H9 (cell line): ENCODE measurements around the gene TRAF3IP1. TPM values are rescaled to one million over a fixed set of nuclear protein-coding genes. Genes with fewer than 3 reads are reported as not detected.

ENCODE experiments used
- DNase-seq: peaks from one replicate; pipeline ENCODE4 v3.0.0-alpha.2; 2017
- H2AFZ ChIP-seq: one replicate; pipeline ENCODE4 v1.6.1; 2013; ENCODE audit warnings: mild to moderate bottlenecking, low read length, control low read depth, moderate library complexity
- H2AK5ac ChIP-seq: 2 replicates; pipeline ENCODE4 v1.6.1; 2013; ENCODE audit warnings: low read length, control low read depth, mixed read lengths; ENCODE audit not compliant: insufficient read length
- H2BK120ac ChIP-seq: one replicate; pipeline ENCODE4 v1.6.1; 2013; ENCODE audit warnings: low read depth, mild to moderate bottlenecking, low read length, control low read depth, inconsistent platforms; ENCODE audit not compliant: poor library complexity, severe bottlenecking
- H2BK12ac ChIP-seq: 2 replicates; pipeline ENCODE4 v1.6.1; 2013; ENCODE audit warnings: low read length, control low read depth, mixed read lengths, low read depth; ENCODE audit not compliant: insufficient read length
- H2BK15ac ChIP-seq: 2 replicates; pipeline ENCODE4 v1.6.1; 2013; ENCODE audit warnings: low read depth, low read length, control low read depth
- H2BK20ac ChIP-seq: one replicate; pipeline ENCODE4 v1.6.1; 2013; ENCODE audit warnings: low read depth, mild to moderate bottlenecking, low read length, control low read depth, inconsistent platforms; ENCODE audit not compliant: poor library complexity, severe bottlenecking
- H2BK5ac ChIP-seq: 2 replicates; pipeline ENCODE4 v1.6.1; 2013; ENCODE audit warnings: low read length, control low read depth, mixed read lengths; ENCODE audit not compliant: insufficient read length
- H3K14ac ChIP-seq: 2 replicates; pipeline ENCODE4 v1.6.1; 2013; ENCODE audit warnings: low read length, control low read depth; ENCODE audit not compliant: insufficient read depth
- H3K18ac ChIP-seq: 2 replicates; pipeline ENCODE4 v1.6.1; 2013; ENCODE audit warnings: low read depth, mild to moderate bottlenecking, mixed read lengths, low read length, control low read depth; ENCODE audit not compliant: insufficient read length
- H3K23ac ChIP-seq: 2 replicates; pipeline ENCODE4 v1.6.1; 2013; ENCODE audit warnings: low read length, control low read depth, mixed read lengths, low read depth; ENCODE audit not compliant: insufficient read length
- H3K23me2 ChIP-seq: 2 replicates; pipeline ENCODE4 v1.6.1; 2013; ENCODE audit warnings: low read depth, mild to moderate bottlenecking, mixed read lengths, low read length, control low read depth; ENCODE audit not compliant: insufficient read length, poor library complexity, severe bottlenecking
- H3K27ac ChIP-seq: 2 replicates; pipeline ENCODE4 v1.5.1; 2013; ENCODE audit warnings: low read length, control low read depth, mixed read lengths, low read depth; ENCODE audit not compliant: insufficient read length
- H3K27me3 ChIP-seq: 2 replicates; pipeline ENCODE4 v1.6.1; 2013; ENCODE audit warnings: low read length, control low read depth, inconsistent platforms; ENCODE audit not compliant: insufficient read depth
- H3K4ac ChIP-seq: 2 replicates; pipeline ENCODE4 v1.6.1; 2013; ENCODE audit warnings: low read depth, mild to moderate bottlenecking, control low read depth, inconsistent platforms, low read length, moderate library complexity
- H3K4me1 ChIP-seq: 2 replicates; pipeline ENCODE4 v1.6.1; 2013; ENCODE audit warnings: low read length, control low read depth, inconsistent platforms; ENCODE audit not compliant: insufficient read depth
- H3K4me2 ChIP-seq: 2 replicates; pipeline ENCODE4 v1.6.1; 2013; ENCODE audit warnings: low read length, control low read depth, mixed read lengths; ENCODE audit not compliant: insufficient read length, insufficient read depth
- H3K56ac ChIP-seq: 2 replicates; pipeline ENCODE4 v1.6.1; 2013; ENCODE audit warnings: low read depth, mild to moderate bottlenecking, mixed read lengths, low read length, control low read depth; ENCODE audit not compliant: insufficient read length
- H3K79me1 ChIP-seq: 2 replicates; pipeline ENCODE4 v1.6.1; 2013; ENCODE audit warnings: low read depth, mild to moderate bottlenecking, moderate library complexity, low read length, control low read depth, inconsistent platforms; ENCODE audit not compliant: insufficient read depth, poor library complexity, severe bottlenecking
- H3K79me2 ChIP-seq: 2 replicates; pipeline ENCODE4 v1.6.1; 2013; ENCODE audit warnings: low read length, control low read depth, inconsistent platforms; ENCODE audit not compliant: insufficient read depth
- H3K9ac ChIP-seq: 2 replicates; pipeline ENCODE4 v1.6.1; 2013; ENCODE audit warnings: low read length, control low read depth, mixed read lengths; ENCODE audit not compliant: insufficient read length; ENCODE audit errors: extremely low read depth
- H3K9me3 ChIP-seq: one replicate; pipeline ENCODE4 v1.6.1; 2013; ENCODE audit warnings: low read depth, low read length, inconsistent platforms; ENCODE audit not compliant: control insufficient read depth
- H3T11ph ChIP-seq: one replicate; pipeline ENCODE4 v1.6.1; 2013; ENCODE audit warnings: mild to moderate bottlenecking, low read length, control low read depth, inconsistent platforms
- H4K20me1 ChIP-seq: one replicate; pipeline ENCODE4 v1.6.1; 2013; ENCODE audit not compliant: control insufficient read depth, insufficient read length, insufficient read depth
- H4K5ac ChIP-seq: 2 replicates; pipeline ENCODE4 v1.6.1; 2013; ENCODE audit warnings: low read depth, mild to moderate bottlenecking, mixed read lengths, low read length, control low read depth; ENCODE audit not compliant: insufficient read length
- H4K8ac ChIP-seq: replicated peaks from 2 replicates; pipeline ENCODE4 v1.6.1; 2013; ENCODE audit warnings: low read length, control low read depth, mixed read lengths, low read depth; ENCODE audit not compliant: insufficient read length
- H4K91ac ChIP-seq: 2 replicates; pipeline ENCODE4 v1.6.1; 2013; ENCODE audit warnings: low read depth, mild to moderate bottlenecking, moderate library complexity, mixed read lengths, low read length, control low read depth; ENCODE audit not compliant: insufficient read length
- H3K27ac Mint-ChIP-seq, 3 experiments: 2 replicates in 2 of 3; 3 replicates in 1 of 3; pipeline ENCODE4 v1.8.0; 2020 to 2021; ENCODE audit warnings: mixed read lengths in 3 of 3, mild to moderate bottlenecking in 1 of 3, moderate library complexity in 1 of 3
- H3K27me3 Mint-ChIP-seq: 2 replicates; pipeline ENCODE4 v1.8.0; 2021; ENCODE audit warnings: low read depth, mild to moderate bottlenecking, moderate library complexity, mixed read lengths
- H3K36me3 Mint-ChIP-seq, 3 experiments: 2 replicates in 2 of 3; 3 replicates in 1 of 3; pipeline ENCODE4 v1.8.0; 2020 to 2021; ENCODE audit warnings: low read depth in 3 of 3, mixed read lengths in 3 of 3; ENCODE audit not compliant: insufficient read depth in 1 of 3
- H3K4me1 Mint-ChIP-seq, 2 experiments: 2 replicates each; pipeline ENCODE4 v1.8.0; 2020; ENCODE audit warnings: mixed read lengths in 2 of 2
- H3K4me3 Mint-ChIP-seq, 2 experiments: 2 replicates in 1 of 2; 3 replicates in 1 of 2; pipeline ENCODE4 v1.8.0; 2020 to 2021; ENCODE audit warnings: mild to moderate bottlenecking in 2 of 2, mixed read lengths in 2 of 2, moderate library complexity in 1 of 2
- H3K9me3 Mint-ChIP-seq, 2 experiments: 2 replicates in 1 of 2; 3 replicates in 1 of 2; pipeline ENCODE4 v1.8.0; 2020; ENCODE audit warnings: mild to moderate bottlenecking in 2 of 2, mixed read lengths in 2 of 2, moderate library complexity in 1 of 2
- WGBS: extraction: QIAGEN DNeasy Blood & Tissue Kit; methylation state at CpG from one replicate; pipeline ENCODE4 v1.1.7; 2013; ENCODE audit warnings: missing lambda C conversion rate, low lambda C conversion rate, mixed read lengths; ENCODE audit not compliant: insufficient read length; ENCODE audit errors: extremely low coverage; 5-methylcytosine and 5-hydroxymethylcytosine counted together
- total RNA-seq: library from RNA; stranded (reverse); gene quantifications from 2 replicates; pipeline ENCODE4 v1.2.1, GENCODE V29; 2021
- TF ChIP-seq, protein P1 (sequence below): fragments of 200-600 bp; sonication (generic); conservative IDR thresholded peaks from 3 replicates; pipeline ENCODE4 v1.8.0; 2021; ENCODE audit warnings: antibody characterized with exemption, mild to moderate bottlenecking

Gene TRAF3IP1
- total RNA-seq, 1 experiment from 2014 or later: 16.4 TPM

- Mint-ChIP-seq H3K9me3 (no peaks in the 10 kb centered on the region), H3K27me3 (no peaks in the 10 kb centered on the region), H3K36me3 (peaks cover 0 to 8% (median 0%) of the 10 kb centered on the region in 3 experiments; a peak in 5 of 7 replicates), H3K27ac (peak overlapping the region in 1 of 3 experiments; percentile 9; a peak in 2 of 7 replicates), H3K4me1 (peaks cover 0 to 3% of the 10 kb centered on the region in 2 experiments; a peak in 1 of 4 replicates), H3K4me3 (no peak overlapping the region)
- Histone ChIP-seq H2AFZ (no peak overlapping the region), H3K27me3 (no peaks in the 10 kb centered on the region), H2BK20ac (no peak overlapping the region), H4K5ac (no peak overlapping the region), H3K79me2 (no peaks in the 10 kb centered on the region), H2BK120ac (no peak overlapping the region), H4K91ac (no peak overlapping the region), H3K9ac (no peak overlapping the region), H3K79me1 (no peaks in the 10 kb centered on the region), H4K8ac (no peak overlapping the region), H3K4ac (no peak overlapping the region), H3K23ac (no peak overlapping the region), H3K56ac (no peak overlapping the region), H2BK12ac (no peak overlapping the region), H3K9me3 (no peaks in the 10 kb centered on the region), H3K4me2 (no peak overlapping the region), H3K18ac (no peak overlapping the region), H3K23me2 (no peaks in the 10 kb centered on the region), H4K20me1 (no peaks in the 10 kb centered on the region), H2BK15ac (no peak overlapping the region), H2AK5ac (no peak overlapping the region), H3K4me1 (no peaks in the 10 kb centered on the region), H2BK5ac (no peak overlapping the region), H3K27ac (no peak overlapping the region), H3T11ph (no peak overlapping the region), H3K14ac (no peak overlapping the region)
- no CpG with 5 or more reads among the region's 5 CpGs for WGBS
- TF ChIP-seq, protein P1, sequence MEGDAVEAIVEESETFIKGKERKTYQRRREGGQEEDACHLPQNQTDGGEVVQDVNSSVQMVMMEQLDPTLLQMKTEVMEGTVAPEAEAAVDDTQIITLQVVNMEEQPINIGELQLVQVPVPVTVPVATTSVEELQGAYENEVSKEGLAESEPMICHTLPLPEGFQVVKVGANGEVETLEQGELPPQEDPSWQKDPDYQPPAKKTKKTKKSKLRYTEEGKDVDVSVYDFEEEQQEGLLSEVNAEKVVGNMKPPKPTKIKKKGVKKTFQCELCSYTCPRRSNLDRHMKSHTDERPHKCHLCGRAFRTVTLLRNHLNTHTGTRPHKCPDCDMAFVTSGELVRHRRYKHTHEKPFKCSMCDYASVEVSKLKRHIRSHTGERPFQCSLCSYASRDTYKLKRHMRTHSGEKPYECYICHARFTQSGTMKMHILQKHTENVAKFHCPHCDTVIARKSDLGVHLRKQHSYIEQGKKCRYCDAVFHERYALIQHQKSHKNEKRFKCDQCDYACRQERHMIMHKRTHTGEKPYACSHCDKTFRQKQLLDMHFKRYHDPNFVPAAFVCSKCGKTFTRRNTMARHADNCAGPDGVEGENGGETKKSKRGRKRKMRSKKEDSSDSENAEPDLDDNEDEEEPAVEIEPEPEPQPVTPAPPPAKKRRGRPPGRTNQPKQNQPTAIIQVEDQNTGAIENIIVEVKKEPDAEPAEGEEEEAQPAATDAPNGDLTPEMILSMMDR: no peak
- DNase-seq: no peak
Observed at GRCh38 chr2:238336793-238337444, 16.6 kb downstream of the TRAF3IP1 start.
